Stomach (tissue), 9 donors: ENCODE data around the gene C1QTNF6. TPM values are rescaled to one million over a fixed set of nuclear protein-coding genes. Genes with fewer than 3 reads are reported as not detected.

Experiments
- DNase-seq, 2 donors: peaks; one replicate each; pipeline versions ENCODE4 v3.0.0 to v3.0.0-alpha.2; 2013 to 2019
- H3K27ac ChIP-seq, 5 donors: fragments of 200-600 bp in 4 of 5; sonication (generic) in 4 of 5; one replicate each; pipeline ENCODE4 v1.5.1; 2013 to 2019; ENCODE audit warnings: mild to moderate bottlenecking in 1 of 5, moderate library complexity in 1 of 5
- H3K27me3 ChIP-seq, 3 donors: fragments of 200-600 bp; sonication (generic); one replicate each; pipeline ENCODE4 v1.5.1; 2017 to 2019; ENCODE audit warnings: mixed run types in 1 of 3
- H3K36me3 ChIP-seq, 4 donors: fragments of 200-600 bp; sonication (generic); 1 replicate in 3 of 4; 2 replicates in 1 of 4; pipeline ENCODE4 v1.5.1; 2016 to 2019
- H3K4me1 ChIP-seq, 4 donors: fragments of 200-600 bp; sonication (generic); one replicate each; pipeline ENCODE4 v1.5.1; 2016 to 2019
- H3K4me3 ChIP-seq, 4 donors: fragments of 200-600 bp; sonication (generic) in 3 of 4; one replicate each; pipeline ENCODE4 v1.5.1; 2016 to 2019; ENCODE audit warnings: mild to moderate bottlenecking in 1 of 4
- H3K9me3 ChIP-seq, 4 donors: fragments of 200-600 bp; sonication (generic); one replicate each; pipeline ENCODE4 v1.5.1; 2016 to 2019
- CTCF ChIP-seq, 7 experiments: fragments of 450-650 bp in 4 of 7; fragments of 200-600 bp in 3 of 7; sonication (generic) in 3 of 7; IDR thresholded peaks; one replicate each; pipeline ENCODE4 v1.5.1; 2016 to 2019; ENCODE audit warnings: antibody characterized with exemption in 7 of 7, control low read depth in 2 of 7, mild to moderate bottlenecking in 1 of 7
- EP300 ChIP-seq: sonication (generic); formaldehyde crosslinking; IDR thresholded peaks from one replicate; pipeline ENCODE4 v1.6.1; 2017; ENCODE audit warnings: antibody characterized with exemption
- POLR2A ChIP-seq, 4 donors: fragments of 450-650 bp; IDR thresholded peaks; one replicate each; pipeline ENCODE4 v1.6.1; 2016; ENCODE audit warnings: antibody characterized with exemption in 4 of 4, control low read depth in 2 of 4, mild to moderate bottlenecking in 1 of 4, moderate library complexity in 1 of 4
- POLR2AphosphoS5 ChIP-seq, 3 donors: sonication (generic); formaldehyde crosslinking; IDR thresholded peaks; one replicate each; pipeline ENCODE4 v1.6.1; 2016; ENCODE audit warnings: antibody characterized with exemption in 3 of 3
- WGBS, 5 donors: extraction: QIAGEN DNeasy Blood & Tissue Kit in 3 of 5; methylation state at CpG; one replicate each; pipeline versions ENCODE4 v1.1.5 to v1.1.7; 2013 to 2018; 5-methylcytosine and 5-hydroxymethylcytosine counted together
- intact Hi-C: fragments of 100-400 bp; cut with DNase I; formaldehyde crosslinking; loops from one replicate; pipeline ENCODE4 v1.15.1; 2023; ENCODE audit warnings: low total_unique reads
- polyA plus RNA-seq, 3 donors: library from polyadenylated mRNA; stranded (reverse); fragments of 200-250 nt; gene quantifications; one replicate each; pipeline ENCODE4 v1.2.3, GENCODE V29; 2013
- total RNA-seq, 5 donors: library from RNA; depleted of rRNA; stranded (reverse); fragments of >200 nt; gene quantifications; one replicate each; pipeline versions ENCODE4 v1.1.0 to v1.2.3, GENCODE V29; 2014 to 2016
- donor health status: healthy with polysubstance abuse.
- donor health status: Bipolar disorder and iron deficiency.
- donor health status: healthy.

The C1QTNF6 gene
- total and polyA plus RNA-seq, 8 donors = 0.45 to 10.4 (median 4.0) TPM; not detected in 1

- intact Hi-C loops = no loop called here
- Histone ChIP-seq H3K27ac (peak overlapping the region; percentile 39 to 89 (median 82)), H3K27me3 (no peaks in the 10 kb centered on the region), H3K36me3 (peaks cover 0 to 11% (median 4%) of the 10 kb centered on the region in 4 donors), H3K4me3 (peak overlapping the region in 2 of 4 donors; percentile 30 to 33), H3K9me3 (no peaks in the 10 kb centered on the region), H3K4me1 (peaks cover 31 to 68% (median 42%) of the 10 kb centered on the region in 4 donors)
- peak in 1 of 2 donors; percentile 41 for DNase-seq
- no peak for TF ChIP-seq POLR2A (IDR thresholded peaks at IDR 0.05)
- 63 to 76% (median 66%) methylated on average over 4 of the region's 4 CpGs for WGBS, 5 donors
These were observed 987 bp downstream of the C1QTNF6 start for GRCh38 chr22:37186997-37187522.

DNA sequence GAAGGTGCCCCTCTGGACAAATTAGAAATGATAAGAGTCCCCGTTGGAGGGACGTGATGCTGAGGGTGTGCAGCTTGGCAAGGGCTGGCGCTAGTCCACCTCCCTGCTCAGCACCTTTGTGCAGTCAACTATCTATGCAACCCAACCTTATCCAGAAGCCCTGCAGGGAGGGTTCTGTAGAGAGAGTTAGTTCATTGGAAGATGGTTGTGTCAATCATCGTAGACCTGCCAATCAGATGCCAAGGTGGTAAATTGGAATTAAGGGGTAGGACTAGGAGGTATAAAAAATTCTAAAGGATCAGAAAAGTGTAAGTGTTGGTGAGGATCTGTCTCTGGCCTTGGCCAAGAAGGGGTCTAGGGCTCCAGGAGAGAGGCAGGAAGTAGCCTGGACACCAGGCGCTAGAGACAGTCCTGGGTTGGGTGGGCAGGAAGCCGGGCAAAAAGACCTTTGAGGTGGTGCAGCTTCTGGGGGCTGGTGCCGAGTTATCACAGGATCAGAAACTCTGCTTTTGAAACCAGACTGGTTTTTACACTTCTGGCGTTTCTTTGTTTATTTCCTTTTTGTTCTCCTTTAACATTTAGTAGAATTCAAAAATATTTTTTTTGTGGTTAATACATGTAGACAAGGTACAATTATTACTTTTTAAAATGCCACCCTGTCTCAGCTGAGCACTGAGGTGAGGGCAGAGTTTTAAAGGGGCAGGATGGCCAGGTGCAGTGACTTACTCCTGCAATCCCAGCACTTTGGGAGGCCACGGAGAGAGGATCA is 1.6 kb downstream of the C1QTNF6 start:
- H3K27ac ChIP-seq = peak overlapping the region; percentile 39 to 89 (median 82)

GRCh38 chr22:37185646-37186227 is 2.3 kb downstream of the C1QTNF6 start:
- intact Hi-C loops = no loop called here
- H3K27ac ChIP-seq = no peak overlapping the region
- no peaks in the 10 kb centered on the region for H3K9me3 ChIP-seq
- DNase-seq = no peak
- WGBS, 5 donors = 50 to 69% (median 66%) methylated on average over 12 to 13 of the region's 13 CpGs
- peaks cover 31 to 63% (median 42%) of the 10 kb centered on the region in 4 donors for H3K4me1 ChIP-seq
- peaks cover 0 to 15% (median 5%) of the 10 kb centered on the region in 4 donors for H3K36me3 ChIP-seq
- no peak overlapping the region for H3K4me3 ChIP-seq
- no peak for TF ChIP-seq EP300
- no peak for TF ChIP-seq POLR2AphosphoS5 (IDR thresholded peaks at IDR 0.05)
- TF ChIP-seq POLR2A (IDR thresholded peaks at IDR 0.05) = no peak
- TF ChIP-seq CTCF (IDR thresholded peaks at IDR 0.05) = no peak
- H3K27me3 ChIP-seq = no peaks in the 10 kb centered on the region

More for the DNA sequence above, 1.6 kb downstream of the C1QTNF6 start:
- intact Hi-C loops = no loop called here
- Histone ChIP-seq H3K9me3 (no peaks in the 10 kb centered on the region), H3K4me1 (peaks cover 31 to 65% (median 42%) of the 10 kb centered on the region in 4 donors), H3K36me3 (peaks cover 0 to 15% (median 5%) of the 10 kb centered on the region in 4 donors), H3K27me3 (no peaks in the 10 kb centered on the region), H3K4me3 (no peak overlapping the region)
- peak in 1 of 2 donors; percentile 82 for DNase-seq
- WGBS, 5 donors = 51 to 62% (median 58%) methylated on average over 9 of the region's 9 CpGs
- no peak for TF ChIP-seq POLR2A (IDR thresholded peaks at IDR 0.05)
- TF ChIP-seq EP300 = no peak
- TF ChIP-seq POLR2AphosphoS5 (IDR thresholded peaks at IDR 0.05) = peak in 1 of 3 donors; percentile 4
- no peak for TF ChIP-seq CTCF (IDR thresholded peaks at IDR 0.05)

- no peaks in the 10 kb centered on the region for H3K27me3 ChIP-seq
- intact Hi-C loops = no loop called here
- TF ChIP-seq CTCF (IDR thresholded peaks at IDR 0.05) (no peak), POLR2A (IDR thresholded peaks at IDR 0.05) (no peak), POLR2AphosphoS5 (IDR thresholded peaks at IDR 0.05) (no peak), EP300 (no peak)
These were observed 3.1 kb downstream of the C1QTNF6 start for GRCh38 chr22:37184816-37185541.

More at GRCh38 chr22:37184816-37185541, 3.1 kb downstream of the C1QTNF6 start:
- no peaks in the 10 kb centered on the region for H3K9me3 ChIP-seq
- H3K36me3 ChIP-seq = peaks cover 0 to 15% (median 5%) of the 10 kb centered on the region in 4 donors
- no peak overlapping the region for H3K4me3 ChIP-seq
- H3K27ac ChIP-seq = no peak overlapping the region
- no peak for DNase-seq
- 90 to 94% (median 93%) methylated on average over 18 of the region's 18 CpGs for WGBS, 5 donors
- peaks cover 31 to 63% (median 46%) of the 10 kb centered on the region in 4 donors for H3K4me1 ChIP-seq
